Measurements from ENCODE around the gene CMTM8.

DNA sequence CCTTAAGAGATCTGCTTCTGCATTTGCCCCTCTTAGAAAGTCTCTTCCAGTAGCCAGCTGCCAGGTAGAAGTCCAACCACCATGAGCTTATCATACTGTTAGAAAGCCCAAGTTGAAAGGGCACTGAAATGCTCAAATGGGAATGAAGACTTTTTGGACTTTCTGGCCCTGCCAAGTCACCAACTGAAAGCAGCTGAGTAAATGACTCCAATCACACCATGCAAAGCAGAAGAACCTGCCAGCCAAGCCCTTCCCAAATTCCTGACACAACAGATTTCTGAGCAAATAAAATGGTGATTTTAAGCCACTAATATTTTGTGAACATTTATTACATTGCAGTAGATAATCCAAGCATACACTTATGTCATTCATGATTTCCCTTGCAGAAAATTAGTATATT is 2.1 kb upstream of the CMTM8 start:
- TF ChIP-seq POLR2A (IDR thresholded peaks at IDR 0.05; ENCODE audit: low read length) (no peak), GATA1 (IDR thresholded peaks at IDR 0.05; ENCODE audit: low read depth, low read length) (no peak)
